SH-SY5Y (cell line): ENCODE measurements around the gene C4orf36.

Experiments
- GATA2 ChIP-seq: IDR thresholded peaks from 2 replicates; pipeline ENCODE4 v1.6.1; 2011; ENCODE audit warnings: mild to moderate bottlenecking, low read depth, low read length
- GATA3 ChIP-seq: IDR thresholded peaks from 2 replicates; pipeline ENCODE4 v1.6.1; 2011; ENCODE audit warnings: low read depth, mild to moderate bottlenecking, low read length, moderate library complexity

- TF ChIP-seq GATA2 (no peak), GATA3 (no peak)
Measured at GRCh38 chr4:86928400-86929255, 36.4 kb upstream of the C4orf36 start.
